NCI-H2227 treated with DMSO at 0.1 percent for 48 hours (cell line): ENCODE measurements around the gene MSRB3.

ENCODE experiments used
- DNase-seq: peaks from one replicate; lab custom pipeline; 2025; lab: John Stamatoyannopoulos, UW

The MSRB3 gene

GRCh38 chr12:65499167-65499566 lies 220.7 kb downstream of the MSRB3 start:
- DNase-seq: no peak

- no peak for DNase-seq
These were observed 221.8 kb downstream of the MSRB3 start for GRCh38 chr12:65500091-65500900.

- no peak for DNase-seq
These were observed 222.7 kb downstream of the MSRB3 start for GRCh38 chr12:65501093-65501621.

GRCh38 chr12:65501935-65502334 lies 223.5 kb downstream of the MSRB3 start:
- no peak for DNase-seq

- no peak for DNase-seq
These were observed 225.9 kb downstream of the MSRB3 start for GRCh38 chr12:65504417-65504816.

- DNase-seq: no peak
These were observed 227.1 kb downstream of the MSRB3 start for GRCh38 chr12:65505386-65506121.

GRCh38 chr12:65508276-65509035 lies 230.0 kb downstream of the MSRB3 start:
- no peak for DNase-seq

GRCh38 chr12:65510007-65510406 lies 231.5 kb downstream of the MSRB3 start:
- DNase-seq: no peak

- no peak for DNase-seq
These were observed 232.1 kb downstream of the MSRB3 start for GRCh38 chr12:65510584-65511050.

- no peak for DNase-seq
These were observed 232.8 kb downstream of the MSRB3 start for GRCh38 chr12:65511134-65511834.

- DNase-seq: no peak
These were observed 233.4 kb downstream of the MSRB3 start for GRCh38 chr12:65511912-65512311.
